Suprapubic skin (tissue), 4 donors: ENCODE measurements around the gene CTNND2. TPM values are rescaled to one million over a fixed set of nuclear protein-coding genes. Genes with fewer than 3 reads are reported as not detected.

ENCODE experiments used
- DNase-seq, 2 donors: peaks; one replicate each; pipeline ENCODE4 v3.0.0-alpha.2; 2019; ENCODE audit warnings: low spot score in 2 of 2
- H3K27ac ChIP-seq: fragments of 200-600 bp; sonication (generic); one replicate; pipeline ENCODE4 v1.5.1; 2019
- H3K27me3 ChIP-seq: fragments of 200-600 bp; sonication (generic); one replicate; pipeline ENCODE4 v1.5.1; 2019
- H3K36me3 ChIP-seq: fragments of 200-600 bp; sonication (generic); one replicate; pipeline ENCODE4 v1.5.1; 2019
- H3K4me1 ChIP-seq: fragments of 200-600 bp; sonication (generic); one replicate; pipeline ENCODE4 v1.5.1; 2019
- H3K4me3 ChIP-seq: fragments of 200-600 bp; sonication (generic); one replicate; pipeline ENCODE4 v1.5.1; 2019; ENCODE audit warnings: mild to moderate bottlenecking
- H3K9me3 ChIP-seq: fragments of 200-600 bp; sonication (generic); one replicate; pipeline ENCODE4 v1.5.1; 2019
- CTCF ChIP-seq, 2 donors: fragments of 200-600 bp in 1 of 2; fragments of 450-650 bp in 1 of 2; sonication (generic) in 1 of 2; IDR thresholded peaks; one replicate each; pipeline ENCODE4 v1.5.1; 2016 to 2019; ENCODE audit warnings: antibody characterized with exemption in 2 of 2, mild to moderate bottlenecking in 1 of 2, moderate library complexity in 1 of 2
- EP300 ChIP-seq: sonication (generic); formaldehyde crosslinking; IDR thresholded peaks from one replicate; pipeline ENCODE4 v1.6.1; 2017; ENCODE audit warnings: antibody characterized with exemption
- POLR2A ChIP-seq, 2 donors: fragments of 450-650 bp; IDR thresholded peaks; one replicate each; pipeline ENCODE4 v1.6.1; 2017; ENCODE audit warnings: antibody characterized with exemption in 2 of 2, mild to moderate bottlenecking in 2 of 2, moderate library complexity in 2 of 2
- POLR2AphosphoS5 ChIP-seq, 3 donors: sonication (generic); formaldehyde crosslinking; IDR thresholded peaks; one replicate each; pipeline ENCODE4 v1.6.1; 2017; ENCODE audit warnings: antibody characterized with exemption in 3 of 3
- WGBS: methylation state at CpG from one replicate; pipeline ENCODE4 v1.1.5; 2018; 5-methylcytosine and 5-hydroxymethylcytosine counted together
- total RNA-seq, 4 donors: library from RNA; depleted of rRNA; stranded (reverse); fragments of >200 nt; gene quantifications; one replicate each; pipeline ENCODE4 v1.1.0, GENCODE V29; 2016

Gene CTNND2
- total RNA-seq, 4 donors from 2014 or later, result 0.40 to 3.8 (median 2.2) TPM

GRCh38 chr5:11052871-11053270 is 851.4 kb downstream of the CTNND2 start:
- no peaks in the 10 kb centered on the region for H3K4me1 ChIP-seq
- DNase-seq, result no peak

GRCh38 chr5:11050596-11051304 is 853.5 kb downstream of the CTNND2 start:
- H3K4me3 ChIP-seq, result no peak overlapping the region
- H3K27me3 ChIP-seq, result no peaks in the 10 kb centered on the region
- H3K36me3 ChIP-seq, result no peaks in the 10 kb centered on the region
- no peaks in the 10 kb centered on the region for H3K4me1 ChIP-seq
- no peak for DNase-seq
- WGBS, result 34% methylated on average over 3 of the region's 3 CpGs
- TF ChIP-seq POLR2AphosphoS5 (IDR thresholded peaks at IDR 0.05) (no peak), POLR2A (IDR thresholded peaks at IDR 0.05) (no peak), EP300 (no peak), CTCF (IDR thresholded peaks at IDR 0.05) (no peak)
- no peaks in the 10 kb centered on the region for H3K9me3 ChIP-seq
- H3K27ac ChIP-seq, result no peak overlapping the region

More at GRCh38 chr5:11052871-11053270, 851.4 kb downstream of the CTNND2 start:
- Histone ChIP-seq H3K4me3 (no peak overlapping the region), H3K36me3 (no peaks in the 10 kb centered on the region), H3K27ac (no peak overlapping the region), H3K27me3 (no peaks in the 10 kb centered on the region), H3K9me3 (no peaks in the 10 kb centered on the region)
- TF ChIP-seq CTCF (IDR thresholded peaks at IDR 0.05) (no peak), EP300 (no peak), POLR2AphosphoS5 (IDR thresholded peaks at IDR 0.05) (no peak), POLR2A (IDR thresholded peaks at IDR 0.05) (no peak)

- Histone ChIP-seq H3K9me3 (no peaks in the 10 kb centered on the region), H3K4me1 (no peaks in the 10 kb centered on the region), H3K4me3 (no peak overlapping the region), H3K36me3 (no peaks in the 10 kb centered on the region), H3K27ac (no peak overlapping the region), H3K27me3 (no peaks in the 10 kb centered on the region)
- no peak for DNase-seq
- TF ChIP-seq CTCF (IDR thresholded peaks at IDR 0.05), result no peak
- no peak for TF ChIP-seq POLR2AphosphoS5 (IDR thresholded peaks at IDR 0.05)
- TF ChIP-seq POLR2A (IDR thresholded peaks at IDR 0.05), result no peak
- no peak for TF ChIP-seq EP300
- 67% methylated on average over 4 of the region's 4 CpGs for WGBS
These were observed 855.5 kb downstream of the CTNND2 start for GRCh38 chr5:11048760-11049159.

- H3K9me3 ChIP-seq, result no peaks in the 10 kb centered on the region
- no peaks in the 10 kb centered on the region for H3K27me3 ChIP-seq
- H3K4me3 ChIP-seq, result no peak overlapping the region
- no peaks in the 10 kb centered on the region for H3K4me1 ChIP-seq
- no peak overlapping the region for H3K27ac ChIP-seq
- H3K36me3 ChIP-seq, result no peaks in the 10 kb centered on the region
- 97% methylated on average over 5 of the region's 5 CpGs for WGBS
- TF ChIP-seq POLR2A (IDR thresholded peaks at IDR 0.05) (no peak), CTCF (IDR thresholded peaks at IDR 0.05) (no peak), POLR2AphosphoS5 (IDR thresholded peaks at IDR 0.05) (no peak), EP300 (no peak)
- no peak for DNase-seq
These were observed 856.6 kb downstream of the CTNND2 start for GRCh38 chr5:11047625-11048024.

GRCh38 chr5:11047030-11047429 is 857.2 kb downstream of the CTNND2 start:
- no peak for DNase-seq
- H3K4me3 ChIP-seq, result no peak overlapping the region
- H3K27me3 ChIP-seq, result no peaks in the 10 kb centered on the region
- no peaks in the 10 kb centered on the region for H3K9me3 ChIP-seq
- WGBS, result 55% methylated on average over 6 of the region's 7 CpGs
- TF ChIP-seq EP300, result no peak
- no peaks in the 10 kb centered on the region for H3K36me3 ChIP-seq
- no peak overlapping the region for H3K27ac ChIP-seq
- H3K4me1 ChIP-seq, result no peaks in the 10 kb centered on the region

GRCh38 chr5:11046160-11046559 is 858.1 kb downstream of the CTNND2 start:
- Histone ChIP-seq H3K9me3 (no peaks in the 10 kb centered on the region), H3K27me3 (no peaks in the 10 kb centered on the region), H3K36me3 (no peaks in the 10 kb centered on the region), H3K4me3 (no peak overlapping the region), H3K27ac (no peak overlapping the region), H3K4me1 (no peaks in the 10 kb centered on the region)
- no peak for TF ChIP-seq POLR2AphosphoS5 (IDR thresholded peaks at IDR 0.05)
- TF ChIP-seq EP300, result no peak
- no peak for TF ChIP-seq POLR2A (IDR thresholded peaks at IDR 0.05)
- no peak for TF ChIP-seq CTCF (IDR thresholded peaks at IDR 0.05)
- 41% methylated on average over 7 of the region's 7 CpGs for WGBS
- no peak for DNase-seq
